NB4 (cell line): ENCODE measurements around the gene CLTRN.
"Not testable (repeated sequence)": the region's sequence is repeated elsewhere in the genome, so short reads cannot be mapped to it uniquely, and the experiment has no call there.

Experiments
- DNase-seq: peaks from one replicate; pipeline ENCODE4 v3.0.0; 2010; ENCODE audit warnings: low read depth
- H3K4me3 ChIP-seq: one replicate; pipeline ENCODE4 v1.5.1; 2011; ENCODE audit warnings: mild to moderate bottlenecking, low read depth, low read length, moderate library complexity
- MYC ChIP-seq: IDR thresholded peaks from 2 replicates; pipeline ENCODE4 v1.6.1; 2011; ENCODE audit warnings: low read depth, low read length
- POLR2A ChIP-seq: IDR thresholded peaks from 2 replicates; pipeline ENCODE4 v1.6.1; 2011; ENCODE audit warnings: mild to moderate bottlenecking; ENCODE audit not compliant: insufficient read length; ENCODE audit errors: extremely low read depth
- TF ChIP-seq, protein P1 (sequence below): IDR thresholded peaks from 2 replicates; pipeline ENCODE4 v1.6.1; 2011; ENCODE audit warnings: low read depth, low read length
- TF ChIP-seq, protein P2 (sequence below): IDR thresholded peaks from one replicate; pipeline ENCODE4 v1.5.1; 2012; ENCODE audit warnings: low read depth, low read length

The CLTRN gene, protein sequence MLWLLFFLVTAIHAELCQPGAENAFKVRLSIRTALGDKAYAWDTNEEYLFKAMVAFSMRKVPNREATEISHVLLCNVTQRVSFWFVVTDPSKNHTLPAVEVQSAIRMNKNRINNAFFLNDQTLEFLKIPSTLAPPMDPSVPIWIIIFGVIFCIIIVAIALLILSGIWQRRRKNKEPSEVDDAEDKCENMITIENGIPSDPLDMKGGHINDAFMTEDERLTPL

DNA sequence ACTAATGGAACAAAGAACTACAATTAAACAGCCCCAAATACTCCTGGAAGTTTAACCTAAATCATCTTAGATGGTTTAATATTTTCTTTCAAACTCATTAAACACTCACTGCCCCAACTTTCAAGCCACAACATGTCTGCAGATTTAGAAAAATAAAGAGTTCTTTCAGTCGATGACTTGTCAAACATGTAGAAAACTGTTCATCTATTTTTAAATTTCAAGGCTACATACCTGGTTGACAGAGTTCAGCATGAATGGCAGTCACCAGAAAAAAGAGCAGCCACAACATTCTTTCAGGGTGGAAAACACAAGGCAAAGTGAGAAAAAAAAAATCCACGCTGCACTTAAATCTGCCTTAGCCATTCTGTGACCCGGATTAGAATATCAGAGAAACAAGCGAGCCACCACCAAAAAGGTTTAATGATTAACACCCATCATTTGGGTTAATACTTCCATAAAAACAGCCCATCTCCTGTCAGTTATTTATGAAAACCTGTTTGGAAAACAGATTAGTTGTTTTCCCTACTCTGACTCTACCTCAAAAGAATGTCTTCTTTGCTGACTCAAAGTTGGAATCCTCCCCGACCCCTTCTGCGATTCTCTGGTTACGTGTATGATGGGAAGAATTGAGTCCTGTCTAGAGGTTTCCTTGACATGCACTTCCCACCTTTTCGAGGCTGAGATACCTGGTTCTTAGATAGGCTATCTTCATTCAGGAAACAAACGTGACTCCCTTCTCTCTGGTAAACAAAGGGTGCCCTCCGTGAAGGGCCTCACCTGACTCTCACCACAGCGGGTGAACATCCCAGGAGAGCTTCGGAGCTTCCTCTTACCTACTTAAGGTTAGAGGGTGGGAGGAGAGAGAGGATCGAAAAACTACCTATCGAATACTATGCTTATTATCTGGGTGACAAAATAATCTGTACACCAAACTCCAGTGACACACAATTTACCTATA is at the start of gene CLTRN:
TSS of gene CLTRN (minus strand) at position 319 of the 958 bp plus-strand sequence. CDS start at position 289, 30 bp downstream.
- TF ChIP-seq, protein P1, sequence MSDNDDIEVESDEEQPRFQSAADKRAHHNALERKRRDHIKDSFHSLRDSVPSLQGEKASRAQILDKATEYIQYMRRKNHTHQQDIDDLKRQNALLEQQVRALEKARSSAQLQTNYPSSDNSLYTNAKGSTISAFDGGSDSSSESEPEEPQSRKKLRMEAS = no peak
- TF ChIP-seq POLR2A = no peak
- H3K4me3 ChIP-seq = no peak within 1 kb of the TSS
- no peak for DNase-seq

DNA sequence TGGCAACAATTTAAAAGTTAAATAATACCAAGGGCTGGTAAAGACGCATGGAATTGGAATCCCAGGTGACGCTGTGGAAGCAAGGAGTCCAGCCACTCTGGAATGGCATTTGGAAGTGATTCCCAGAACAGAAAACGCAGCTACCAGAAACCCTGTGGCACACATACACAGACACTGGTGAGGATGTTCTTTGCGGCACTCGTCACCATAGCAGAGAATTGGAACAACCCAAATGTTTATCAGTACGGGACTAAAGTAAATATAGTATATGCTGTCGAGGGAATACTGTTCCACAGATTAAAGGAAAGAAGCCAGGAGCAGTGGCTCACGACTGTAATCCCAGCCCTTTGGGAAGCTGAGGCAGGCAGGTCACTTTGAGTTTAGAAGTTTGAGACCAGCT is 39.7 kb upstream of the CLTRN start:
- not testable (repeated sequence) for DNase-seq, H3K4me3 ChIP-seq

DNA sequence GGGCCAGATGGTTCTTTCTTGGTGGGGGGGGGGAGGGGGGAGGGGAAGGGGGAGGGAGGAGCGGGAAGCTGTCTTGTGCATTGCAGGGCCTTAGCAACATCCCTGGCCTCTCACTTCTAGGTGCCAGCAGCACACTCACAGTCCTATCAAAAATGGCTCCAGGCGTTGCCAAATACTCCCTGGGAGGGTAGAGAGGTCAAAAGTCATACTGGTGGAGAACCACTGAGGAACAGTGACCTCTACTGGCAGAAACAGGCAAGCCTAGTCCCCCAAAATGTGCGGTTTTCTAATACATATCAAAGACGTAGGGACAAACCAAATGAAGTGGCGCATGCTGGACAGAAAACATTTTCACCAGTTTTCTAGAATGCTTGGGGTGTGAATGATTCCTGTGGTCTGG is 39.2 kb upstream of the CLTRN start:
- not testable (repeated sequence) for H3K4me3 ChIP-seq, DNase-seq

DNA sequence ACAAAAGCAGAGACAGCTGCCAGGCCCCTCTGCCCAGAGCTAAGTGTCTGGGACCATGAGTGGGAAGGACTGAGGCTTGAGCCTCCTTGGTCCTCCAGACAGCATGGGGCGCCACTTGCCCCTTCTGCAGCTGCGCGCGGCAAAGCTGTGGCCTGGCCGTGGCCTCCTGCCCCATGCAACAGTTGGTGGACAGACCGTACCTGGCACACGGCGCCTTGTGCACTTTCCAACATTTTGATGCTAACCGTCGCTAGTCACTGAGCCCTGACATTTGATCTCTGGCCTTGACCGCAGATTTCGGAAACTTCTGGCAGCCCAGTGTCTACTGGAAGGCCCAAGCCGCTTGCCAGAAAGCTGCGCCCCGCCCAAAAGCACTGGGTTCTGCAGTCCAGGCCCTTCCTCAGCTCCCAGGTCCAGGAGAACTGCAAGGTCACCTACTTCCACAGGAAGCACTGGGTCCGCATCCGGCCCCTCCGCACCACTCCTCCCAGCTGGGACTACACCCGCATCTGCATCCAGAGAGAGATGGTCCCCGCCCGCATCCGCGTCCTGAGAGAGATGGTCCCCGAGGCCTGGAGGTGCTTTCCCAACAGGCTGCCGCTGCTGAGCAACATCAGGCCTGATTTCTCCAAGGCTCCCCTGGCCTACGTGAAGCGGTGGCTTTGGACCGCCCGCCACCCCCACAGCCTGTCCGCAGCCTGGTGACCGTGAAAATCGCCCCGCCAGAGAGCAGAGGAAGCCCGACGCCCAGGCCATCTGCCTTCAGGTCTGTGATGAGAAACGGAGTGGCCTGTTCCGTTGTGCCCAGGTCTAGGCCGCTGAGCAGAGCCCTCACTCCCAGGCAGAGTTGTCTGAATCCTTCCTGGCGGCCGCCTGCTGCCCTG is 38.1 kb upstream of the CLTRN start:
- TF ChIP-seq MYC = no peak
- TF ChIP-seq, protein P1 = no peak
- TF ChIP-seq POLR2A = no peak
- TF ChIP-seq, protein P2, sequence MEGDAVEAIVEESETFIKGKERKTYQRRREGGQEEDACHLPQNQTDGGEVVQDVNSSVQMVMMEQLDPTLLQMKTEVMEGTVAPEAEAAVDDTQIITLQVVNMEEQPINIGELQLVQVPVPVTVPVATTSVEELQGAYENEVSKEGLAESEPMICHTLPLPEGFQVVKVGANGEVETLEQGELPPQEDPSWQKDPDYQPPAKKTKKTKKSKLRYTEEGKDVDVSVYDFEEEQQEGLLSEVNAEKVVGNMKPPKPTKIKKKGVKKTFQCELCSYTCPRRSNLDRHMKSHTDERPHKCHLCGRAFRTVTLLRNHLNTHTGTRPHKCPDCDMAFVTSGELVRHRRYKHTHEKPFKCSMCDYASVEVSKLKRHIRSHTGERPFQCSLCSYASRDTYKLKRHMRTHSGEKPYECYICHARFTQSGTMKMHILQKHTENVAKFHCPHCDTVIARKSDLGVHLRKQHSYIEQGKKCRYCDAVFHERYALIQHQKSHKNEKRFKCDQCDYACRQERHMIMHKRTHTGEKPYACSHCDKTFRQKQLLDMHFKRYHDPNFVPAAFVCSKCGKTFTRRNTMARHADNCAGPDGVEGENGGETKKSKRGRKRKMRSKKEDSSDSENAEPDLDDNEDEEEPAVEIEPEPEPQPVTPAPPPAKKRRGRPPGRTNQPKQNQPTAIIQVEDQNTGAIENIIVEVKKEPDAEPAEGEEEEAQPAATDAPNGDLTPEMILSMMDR = no peak
- H3K4me3 ChIP-seq = no peak overlapping the region
- DNase-seq = no peak

DNA sequence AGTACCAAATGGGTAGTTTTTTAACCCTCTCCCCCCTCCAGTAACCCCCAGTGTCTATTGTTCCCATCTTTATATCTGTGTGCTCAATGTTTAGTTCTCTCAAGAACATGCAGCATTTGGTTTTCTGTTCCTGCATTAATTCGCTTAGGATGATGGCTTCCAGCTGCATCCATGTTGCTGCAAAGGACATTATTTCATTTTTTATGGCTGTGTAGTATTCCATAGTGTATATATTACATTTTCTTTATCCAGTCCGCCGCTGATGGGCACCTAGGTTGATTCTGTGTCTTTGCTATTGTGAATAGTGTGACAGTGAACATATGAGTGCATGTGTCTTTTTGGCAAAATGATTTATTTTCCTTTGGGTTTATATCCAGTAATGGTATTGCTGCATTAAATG is 31.9 kb upstream of the CLTRN start:
- TF ChIP-seq, protein P2 = no peak
- TF ChIP-seq, protein P1 = no peak
- TF ChIP-seq MYC (no peak), POLR2A (no peak)
- no peak for DNase-seq
- no peak overlapping the region for H3K4me3 ChIP-seq

DNA sequence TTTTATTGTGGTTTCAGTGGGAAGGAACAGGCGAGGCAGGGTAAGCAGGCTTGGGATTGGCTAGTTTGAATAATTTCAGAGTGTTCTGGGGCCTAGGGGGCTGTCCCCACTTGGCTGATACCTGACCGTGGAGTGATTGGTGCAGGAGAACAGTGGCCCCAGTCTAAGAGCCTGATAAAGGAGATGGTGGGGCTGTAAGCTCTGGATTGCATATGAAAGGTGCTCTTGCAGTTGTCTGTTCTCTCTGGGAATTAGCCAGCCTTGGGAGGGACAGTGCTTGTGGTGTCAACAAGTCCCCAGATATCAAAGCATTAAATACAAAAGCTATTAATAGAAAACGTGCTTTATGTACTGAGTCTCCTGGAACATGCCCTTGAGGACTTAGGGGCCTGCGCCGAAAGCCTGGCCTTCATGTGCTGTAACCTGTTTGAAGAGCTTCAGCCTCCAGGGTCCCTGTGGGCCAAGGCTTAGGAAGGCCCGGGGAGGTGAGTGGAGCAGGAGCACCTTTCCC is 30.4 kb upstream of the CLTRN start:
- no peak overlapping the region for H3K4me3 ChIP-seq
- no peak for DNase-seq
- TF ChIP-seq MYC (no peak), POLR2A (no peak)
- TF ChIP-seq, protein P1 = no peak
- TF ChIP-seq, protein P2 = no peak
